ENCODE data around the gene FGD2. TPM values are rescaled to one million over a fixed set of nuclear protein-coding genes. Genes with fewer than 3 reads are reported as not detected.

Gene FGD2
- total RNA-seq, 1 experiment from 2014 or later = 0.13 TPM

- H2BK120ac ChIP-seq (ENCODE audit: low read depth, low read length, poor library complexity, severe bottlenecking) = no peak overlapping the region
- no peaks in the 10 kb centered on the region for H3K27me3 Mint-ChIP-seq (ENCODE audit: low read depth)
- no peaks in the 10 kb centered on the region for H3K27me3 ChIP-seq (ENCODE audit: insufficient read depth, low read length)
- H3K4ac ChIP-seq (ENCODE audit: low read depth, low read length) = no peak overlapping the region
- no peak for TF ChIP-seq CTCF (conservative IDR thresholded peaks at IDR 0.05)
- H3K9ac ChIP-seq (ENCODE audit: extremely low read depth, insufficient read length, low read length) = no peak overlapping the region
- H2AK5ac ChIP-seq (ENCODE audit: insufficient read length, low read length) = no peak overlapping the region
- H3K4me1 ChIP-seq (ENCODE audit: insufficient read depth, low read length) = peaks cover 10% of the 10 kb centered on the region; the same call in 1 of the 2 replicates
- no peak overlapping the region for H2BK15ac ChIP-seq (ENCODE audit: low read depth, low read length)
- H3K36me3 Mint-ChIP-seq (ENCODE audit: insufficient read depth in 1 of 3, low read depth in 3 of 3) = no peaks in the 10 kb centered on the region
- H2BK20ac ChIP-seq (ENCODE audit: low read depth, low read length, poor library complexity, severe bottlenecking) = no peak overlapping the region
- H3K79me2 ChIP-seq (ENCODE audit: insufficient read depth, low read length) = no peaks in the 10 kb centered on the region
- H4K20me1 ChIP-seq (ENCODE audit: control insufficient read depth, insufficient read depth, insufficient read length) = no peaks in the 10 kb centered on the region
- no peaks in the 10 kb centered on the region for H3K9me3 Mint-ChIP-seq
- no peak overlapping the region for H4K8ac ChIP-seq (replicated peaks; ENCODE audit: insufficient read length, low read depth, low read length)
- no peak overlapping the region for H3K18ac ChIP-seq (ENCODE audit: insufficient read length, low read depth, low read length)
- H3K14ac ChIP-seq (ENCODE audit: insufficient read depth, low read length) = no peak overlapping the region
- no peaks in the 10 kb centered on the region for H3K79me1 ChIP-seq (ENCODE audit: insufficient read depth, low read depth, low read length, poor library complexity, severe bottlenecking)
- H2AFZ ChIP-seq (ENCODE audit: low read length) = no peak overlapping the region
- peak overlapping the region; percentile 5 for H3K4me2 ChIP-seq (ENCODE audit: insufficient read depth, insufficient read length, low read length)
- no peak overlapping the region for H3K27ac ChIP-seq (ENCODE audit: insufficient read length, low read depth, low read length)
- no peak overlapping the region for H4K91ac ChIP-seq (ENCODE audit: insufficient read length, low read depth, low read length)
- no peak overlapping the region for H2BK12ac ChIP-seq (ENCODE audit: insufficient read length, low read depth, low read length)
- H3K9me3 ChIP-seq (ENCODE audit: control insufficient read depth, low read depth, low read length) = no peaks in the 10 kb centered on the region
- no peak overlapping the region for H4K5ac ChIP-seq (ENCODE audit: insufficient read length, low read depth, low read length)
- WGBS (ENCODE audit: extremely low coverage, insufficient read length, low lambda C conversion rate) = no CpG with 5 or more reads among the region's 9 CpGs
- H3K4me1 Mint-ChIP-seq = peaks cover 34 to 47% of the 10 kb centered on the region in 2 experiments
- H3K56ac ChIP-seq (ENCODE audit: insufficient read length, low read depth, low read length) = no peak overlapping the region
- H3K27ac Mint-ChIP-seq = peak overlapping the region; percentile 61 to 70 (median 70); a peak in 6 of 7 replicates
- peak; percentile 82 for DNase-seq
- H2BK5ac ChIP-seq (ENCODE audit: insufficient read length, low read length) = no peak overlapping the region
- peak overlapping the region in 1 of 2 experiments; percentile 27; a peak in 1 of 5 replicates for H3K4me3 Mint-ChIP-seq
- no peak overlapping the region for H3K23ac ChIP-seq (ENCODE audit: insufficient read length, low read depth, low read length)
- no peak overlapping the region for H3T11ph ChIP-seq (ENCODE audit: low read length)
- H3K23me2 ChIP-seq (ENCODE audit: insufficient read length, low read depth, low read length, poor library complexity, severe bottlenecking) = no peaks in the 10 kb centered on the region
Observed at GRCh38 chr6:37052027-37052628, 46.7 kb downstream of the FGD2 start.
